IMR-90 (cell line): ENCODE data around the gene CENATAC.

ENCODE experiments used
- CEBPB ChIP-seq: IDR thresholded peaks from 2 replicates; pipeline ENCODE4 v1.6.1; 2012; ENCODE audit warnings: low read depth, low read length, improper control_type of control experiment
- CTCF ChIP-seq: conservative IDR thresholded peaks from 2 replicates; pipeline ENCODE4 v1.5.1; 2012; ENCODE audit warnings: mild to moderate bottlenecking, low read depth, low read length, improper control_type of control experiment
- POLR2A ChIP-seq: IDR thresholded peaks from 2 replicates; pipeline ENCODE4 v1.6.1; 2012; ENCODE audit warnings: mild to moderate bottlenecking, low read depth, low read length
- RCOR1 ChIP-seq: IDR thresholded peaks from 2 replicates; pipeline ENCODE4 v1.6.1; 2012; ENCODE audit warnings: mild to moderate bottlenecking, low read length, improper control_type of control experiment; ENCODE audit not compliant: insufficient replicate concordance

DNA sequence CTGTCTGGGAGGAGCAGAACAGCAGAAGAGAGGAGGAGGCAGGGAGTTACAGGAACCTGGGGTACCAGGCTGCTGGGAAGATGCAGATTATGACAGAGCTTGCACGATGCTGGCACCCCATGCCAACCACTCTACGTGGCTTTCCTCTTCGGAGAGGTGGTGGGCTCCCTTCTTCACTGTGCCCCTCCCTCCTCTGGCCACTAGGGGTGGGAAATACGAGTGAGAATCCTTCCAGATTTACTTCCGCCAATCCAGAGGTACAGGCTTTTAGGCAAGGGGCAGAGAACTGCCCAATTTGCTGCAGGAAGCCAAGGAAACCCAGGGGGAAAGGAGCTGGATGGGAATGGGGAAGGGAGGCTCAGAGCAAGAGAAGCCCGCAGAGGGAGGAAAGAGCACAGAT, 46.8 kb downstream of the CENATAC start:
- no peak for TF ChIP-seq CTCF
- TF ChIP-seq POLR2A, result no peak
- TF ChIP-seq CEBPB, result no peak
- TF ChIP-seq RCOR1, result no peak
